Ovary (tissue), 9 donors: Measurements from ENCODE around the gene GNAS. TPM values are rescaled to one million over a fixed set of nuclear protein-coding genes. Genes with fewer than 3 reads are reported as not detected.

ENCODE experiments used
- DNase-seq, 5 donors: peaks; one replicate each; pipeline ENCODE4 v3.0.0-alpha.2; 2019 to 2020
- H3K27ac ChIP-seq, 2 donors: fragments of 200-600 bp; one replicate each; pipeline versions ENCODE4 v1.5.1 to v1.8.0; 2019 to 2022
- H3K27me3 ChIP-seq: fragments of 200-600 bp; one replicate; pipeline ENCODE4 v1.8.0; 2022
- H3K36me3 ChIP-seq: fragments of 200-600 bp; sonication (generic); one replicate; pipeline ENCODE4 v1.5.1; 2019
- H3K4me1 ChIP-seq: one replicate; pipeline ENCODE4 v1.8.1; 2013; ENCODE audit warnings: mild to moderate bottlenecking, moderate library complexity; ENCODE audit not compliant: insufficient read depth
- H3K4me3 ChIP-seq: fragments of 200-600 bp; sonication (generic); one replicate; pipeline ENCODE4 v1.5.1; 2017
- H3K9me3 ChIP-seq, 2 donors: fragments of 200-600 bp in 1 of 2; sonication (generic) in 1 of 2; one replicate each; pipeline versions ENCODE4 v1.5.1 to v1.8.1; 2013 to 2019; ENCODE audit warnings: mild to moderate bottlenecking in 1 of 2, moderate library complexity in 1 of 2
- CTCF ChIP-seq, 3 donors: fragments of 450-650 bp in 2 of 3; fragments of 200-600 bp in 1 of 3; IDR thresholded peaks; one replicate each; pipeline versions ENCODE4 v1.5.1 to v1.8.0; 2016 to 2022; ENCODE audit warnings: antibody characterized with exemption in 3 of 3, mild to moderate bottlenecking in 1 of 3
- EP300 ChIP-seq: sonication (generic); formaldehyde crosslinking; IDR thresholded peaks from one replicate; pipeline ENCODE4 v1.6.1; 2017; ENCODE audit warnings: antibody characterized with exemption
- POLR2A ChIP-seq: fragments of 450-650 bp; IDR thresholded peaks from one replicate; pipeline ENCODE4 v1.6.1; 2017; ENCODE audit warnings: antibody characterized with exemption, mild to moderate bottlenecking, moderate library complexity
- WGBS, 3 donors: extraction: QIAGEN DNeasy Blood & Tissue Kit in 1 of 3; methylation state at CpG; one replicate each; pipeline versions ENCODE4 v1.1.5 to v1.1.7; 2013 to 2017; 5-methylcytosine and 5-hydroxymethylcytosine counted together
- intact Hi-C, 4 donors: fragments of 100-400 bp; cut with DNase I; formaldehyde crosslinking; loops; one replicate each; pipeline versions ENCODE4 v1.11.0 to v1.15.1; 2022 to 2023
- polyA plus RNA-seq, 2 donors: library from polyadenylated mRNA; stranded (reverse); fragments of 200-250 nt in 1 of 2; fragments of 350-450 nt in 1 of 2; fragmentation: Illumina TruSeq in 1 of 2; extraction: RNeasy Lipid Tissue Mini Kit (QIAGEN cat#74804) in 1 of 2; gene quantifications; one replicate each; pipeline ENCODE4 v1.2.3, GENCODE V29; 2013 to 2014
- total RNA-seq, 7 donors: library from RNA; depleted of rRNA in 2 of 7; stranded (reverse); fragments of >200 nt in 2 of 7; fragmentation: NEBNext Ultra II Directional in 3 of 7; extraction: Animal tissue kit (Norgen Biotek cat#: 25700) in 3 of 7; gene quantifications; one replicate each; pipeline versions ENCODE4 v1.1.0 to v1.2.4, GENCODE V29; 2016 to 2023
- donor health status: DM: no; HTN: no; CAD: no; lungs with moderate emphysema.
- donor health status: DM: no; HTN: no; CAD: no.
- donor health status: Bipolar disorder and iron deficiency.
- donor health status: DM: yes; HTN: yes; CAD: no.
- donor health status: DM: no; HTN: no; CAD: no.
- donor health status: DM: yes; HTN: yes; CAD: no.

Gene GNAS
- total and polyA plus RNA-seq, 9 donors, result 330 to 1,311 (median 731) TPM

DNA sequence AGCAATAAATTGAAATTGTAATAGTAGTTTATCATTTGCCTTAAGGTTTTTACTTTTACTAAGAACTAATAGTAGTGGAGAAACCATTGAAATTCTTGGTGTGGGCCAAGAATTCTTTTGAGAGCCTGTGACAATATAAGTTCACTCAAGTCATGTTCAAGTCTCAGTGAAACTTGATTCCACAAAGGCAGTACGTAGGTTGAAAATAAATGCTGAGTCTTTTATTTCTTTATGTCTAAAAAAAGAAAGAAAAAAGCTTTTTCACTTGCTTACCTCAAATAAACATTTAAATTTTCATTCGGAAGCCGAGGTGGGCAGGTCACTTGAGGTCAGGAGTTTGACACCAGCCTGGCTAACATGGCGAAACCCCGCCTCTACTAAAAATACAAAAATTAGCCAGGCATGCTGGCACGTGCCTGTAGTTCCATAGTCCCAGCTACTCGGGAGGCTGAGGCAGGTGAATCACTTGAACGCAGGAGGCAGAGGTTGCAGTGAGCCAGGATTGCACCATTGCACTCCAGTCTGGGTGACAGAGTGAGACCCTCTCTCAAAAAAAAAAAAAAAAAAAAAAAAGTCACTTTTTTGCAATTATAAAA is 70.7 kb downstream of the GNAS start:
- WGBS, 3 donors, result 68 to 74% (median 73%) methylated on average over 8 of the region's 8 CpGs

DNA sequence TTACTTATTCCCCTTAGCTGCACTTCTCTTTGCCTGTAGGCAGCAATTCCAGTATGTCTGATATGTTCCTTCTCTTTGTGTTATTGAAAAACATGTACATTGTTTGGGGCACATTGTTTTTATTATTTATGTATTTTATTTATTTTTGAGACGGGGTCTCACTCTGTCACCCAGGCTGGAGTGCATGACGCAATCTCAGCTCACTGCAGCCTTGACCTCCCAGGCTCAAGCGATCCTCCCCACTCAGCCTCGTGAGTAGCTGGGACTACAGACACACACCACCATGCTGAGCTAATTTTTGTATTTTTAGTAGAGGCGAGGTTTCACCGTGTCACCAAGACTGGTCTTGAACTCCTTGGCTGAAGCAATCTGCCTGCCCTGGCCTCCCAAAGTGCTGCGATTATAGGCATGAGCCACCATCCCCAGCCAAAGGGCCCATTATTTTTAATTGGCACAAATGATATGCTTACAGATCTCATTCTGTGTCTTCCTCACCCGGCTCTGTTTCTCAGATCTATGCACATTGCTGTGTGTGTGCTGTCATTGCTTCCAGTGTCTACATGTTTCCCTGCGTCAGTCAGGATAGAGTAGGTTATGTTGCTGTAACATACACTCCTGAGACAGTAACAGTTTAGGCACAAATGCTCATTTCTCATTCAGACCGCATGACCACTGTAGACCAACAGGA is 74.4 kb downstream of the GNAS start:
- H3K4me1 ChIP-seq, result no peaks in the 10 kb centered on the region

More for the DNA sequence above, 70.7 kb downstream of the GNAS start:
- H3K4me1 ChIP-seq, result no peaks in the 10 kb centered on the region
- no peak overlapping the region for H3K27ac ChIP-seq
- no peak overlapping the region for H3K4me3 ChIP-seq
- no peak for DNase-seq
- TF ChIP-seq EP300 (no peak), POLR2A (no peak), CTCF (IDR thresholded peaks at IDR 0.05) (no peak)
- intact Hi-C loops, result no loop called here
- no peaks in the 10 kb centered on the region for H3K36me3 ChIP-seq
- no peaks in the 10 kb centered on the region for H3K27me3 ChIP-seq
- H3K9me3 ChIP-seq, result no peaks in the 10 kb centered on the region

GRCh38 chr20:58927490-58928061 is 75.1 kb downstream of the GNAS start:
- no peak overlapping the region for H3K4me3 ChIP-seq
- intact Hi-C loops, result no loop called here

More for the DNA sequence above, 74.4 kb downstream of the GNAS start:
- TF ChIP-seq EP300, result no peak
- TF ChIP-seq POLR2A, result no peak
- TF ChIP-seq CTCF (IDR thresholded peaks at IDR 0.05), result no peak
- no peaks in the 10 kb centered on the region for H3K9me3 ChIP-seq
- no peak for DNase-seq
- no peak overlapping the region for H3K4me3 ChIP-seq
- H3K27ac ChIP-seq, result no peak overlapping the region
- no peaks in the 10 kb centered on the region for H3K36me3 ChIP-seq
- WGBS, 3 donors, result 75 to 82% (median 75%) methylated on average over 10 of the region's 10 CpGs
- intact Hi-C loops, result no loop called here
- no peaks in the 10 kb centered on the region for H3K27me3 ChIP-seq

GRCh38 chr20:58930496-58930895 is 78.0 kb downstream of the GNAS start:
- Histone ChIP-seq H3K36me3 (no peaks in the 10 kb centered on the region), H3K27me3 (no peaks in the 10 kb centered on the region), H3K4me1 (no peaks in the 10 kb centered on the region), H3K4me3 (no peak overlapping the region), H3K9me3 (no peaks in the 10 kb centered on the region), H3K27ac (no peak overlapping the region)
- 88 to 93% (median 91%) methylated on average over 3 of the region's 3 CpGs for WGBS, 3 donors
- TF ChIP-seq EP300, result no peak
- no peak for TF ChIP-seq CTCF (IDR thresholded peaks at IDR 0.05)
- TF ChIP-seq POLR2A, result no peak
- no peak for DNase-seq
- intact Hi-C loops, result no loop called here

More at GRCh38 chr20:58927490-58928061, 75.1 kb downstream of the GNAS start:
- WGBS, 3 donors, result 91 to 95% (median 95%) methylated on average over 7 of the region's 7 CpGs
- H3K9me3 ChIP-seq, result no peaks in the 10 kb centered on the region
- H3K27ac ChIP-seq, result no peak overlapping the region
- DNase-seq, result no peak
- no peaks in the 10 kb centered on the region for H3K4me1 ChIP-seq
- no peaks in the 10 kb centered on the region for H3K36me3 ChIP-seq
- H3K27me3 ChIP-seq, result no peaks in the 10 kb centered on the region
- TF ChIP-seq EP300 (no peak), CTCF (IDR thresholded peaks at IDR 0.05) (no peak)
